Activated B cell treated with CpG ODN at 0.5 μM for 24 hours (primary cell): Measurements from ENCODE around the gene TUBGCP3. TPM values are rescaled to one million over a fixed set of nuclear protein-coding genes. Genes with fewer than 3 reads are reported as not detected.

Source experiments
- ATAC-seq: fragments of 200-7000 bp; cut with Tn5 transposase; one replicate; pipeline ENCODE4 v1.10.0; 2021; ENCODE audit warnings: low read depth, mild to moderate bottlenecking, moderate library complexity
- CTCF ChIA-PET: fragments of 350-600 bp; sonication (Branson Sonifier 250); formaldehyde crosslinking; loops from one replicate; lab custom pipeline; 2021; ENCODE audit warnings: antibody characterized with exemption; lab: Charles Lee
- POLR2A ChIA-PET: fragments of 350-600 bp; sonication (Branson Sonifier 250); formaldehyde crosslinking; loops from one replicate; lab custom pipeline; 2021; ENCODE audit warnings: antibody characterized with exemption; lab: Charles Lee
- DNase-seq: peaks from one replicate; pipeline ENCODE4 v3.0.0; 2022
- H3K27ac Mint-ChIP-seq: one replicate; pipeline ENCODE4 v1.8.0; 2020; ENCODE audit warnings: mixed read lengths
- H3K27me3 Mint-ChIP-seq: one replicate; pipeline ENCODE4 v1.8.0; 2021; ENCODE audit warnings: mixed read lengths
- H3K36me3 Mint-ChIP-seq: one replicate; pipeline ENCODE4 v1.8.0; 2021; ENCODE audit warnings: low read depth, mixed read lengths
- H3K4me1 Mint-ChIP-seq: one replicate; pipeline ENCODE4 v1.8.0; 2021; ENCODE audit warnings: mixed read lengths
- H3K4me3 Mint-ChIP-seq: one replicate; pipeline ENCODE4 v1.8.0; 2020; ENCODE audit warnings: mild to moderate bottlenecking, mixed read lengths
- H3K9me3 Mint-ChIP-seq: one replicate; pipeline ENCODE4 v1.8.0; 2020; ENCODE audit warnings: mixed read lengths
- CTCF ChIP-seq: fragments of 200-600 bp; IDR thresholded peaks from one replicate; pipeline ENCODE4 v1.8.0; 2022; ENCODE audit warnings: antibody characterized with exemption, mild to moderate bottlenecking
- intact Hi-C: fragments of 100-400 bp; cut with micrococcal nuclease; formaldehyde crosslinking; loops from one replicate; pipeline ENCODE4 v1.15.1; 2024
- total RNA-seq: library from RNA; stranded (reverse); gene quantifications from 2 replicates; pipeline ENCODE4 v1.2.3, GENCODE V29; 2022

Gene TUBGCP3
- total RNA-seq, 1 donor from 2014 or later = 57.4 TPM

DNA sequence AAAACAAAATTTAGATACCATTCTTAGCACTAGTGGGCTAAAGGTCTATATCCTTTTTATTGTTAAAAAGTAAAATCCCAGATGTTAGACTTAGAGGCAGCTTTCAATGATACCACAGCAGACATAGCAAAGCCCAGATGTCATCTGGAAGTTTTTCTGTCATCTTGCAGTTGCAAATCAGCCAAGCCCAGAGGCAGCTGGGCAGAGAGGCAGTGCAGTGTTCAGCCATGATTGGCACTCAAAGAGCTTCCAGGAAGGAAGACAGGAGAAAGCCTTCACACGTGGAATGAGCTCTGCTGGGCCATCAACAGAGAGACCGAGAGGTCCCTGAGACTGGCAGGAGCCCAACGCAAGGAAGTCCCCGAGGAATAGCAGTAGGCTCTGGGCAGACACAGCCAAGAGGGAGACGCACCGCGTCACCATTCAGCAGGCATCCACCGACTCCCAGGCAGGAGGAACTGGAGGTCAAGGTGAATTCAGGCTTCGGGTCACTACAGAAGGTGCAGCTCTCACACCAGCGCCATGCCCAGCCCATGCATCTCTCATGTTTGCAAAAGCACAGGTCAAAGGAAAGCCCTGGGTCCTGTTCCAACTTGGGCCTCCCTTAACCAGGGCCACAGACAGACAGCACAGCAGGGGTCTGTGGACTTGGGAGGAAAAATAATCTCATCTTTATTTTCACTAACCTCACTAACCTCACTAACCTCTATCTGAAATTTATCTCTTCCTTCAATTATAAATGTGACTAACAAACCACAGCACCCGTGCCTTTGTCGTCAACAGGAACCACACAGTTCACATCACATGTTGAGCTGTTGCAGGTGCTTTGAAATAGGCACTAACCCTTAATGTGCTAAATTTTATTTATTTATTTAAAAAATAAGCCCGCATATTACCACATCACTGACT is 54.9 kb downstream of the TUBGCP3 start:
- no peak overlapping the region for H3K27ac Mint-ChIP-seq
- ChIA-PET CTCF (no interaction called here), POLR2A (no interaction called here)
- no peak for TF ChIP-seq CTCF
- ATAC-seq (no peak), DNase-seq (no peak)
- no peaks in the 10 kb centered on the region for H3K9me3 Mint-ChIP-seq
- peaks cover 10% of the 10 kb centered on the region for H3K36me3 Mint-ChIP-seq
- H3K4me3 Mint-ChIP-seq = no peak overlapping the region
- H3K27me3 Mint-ChIP-seq = no peaks in the 10 kb centered on the region
- H3K4me1 Mint-ChIP-seq = no peaks in the 10 kb centered on the region
- intact Hi-C loops = no loop called here

DNA sequence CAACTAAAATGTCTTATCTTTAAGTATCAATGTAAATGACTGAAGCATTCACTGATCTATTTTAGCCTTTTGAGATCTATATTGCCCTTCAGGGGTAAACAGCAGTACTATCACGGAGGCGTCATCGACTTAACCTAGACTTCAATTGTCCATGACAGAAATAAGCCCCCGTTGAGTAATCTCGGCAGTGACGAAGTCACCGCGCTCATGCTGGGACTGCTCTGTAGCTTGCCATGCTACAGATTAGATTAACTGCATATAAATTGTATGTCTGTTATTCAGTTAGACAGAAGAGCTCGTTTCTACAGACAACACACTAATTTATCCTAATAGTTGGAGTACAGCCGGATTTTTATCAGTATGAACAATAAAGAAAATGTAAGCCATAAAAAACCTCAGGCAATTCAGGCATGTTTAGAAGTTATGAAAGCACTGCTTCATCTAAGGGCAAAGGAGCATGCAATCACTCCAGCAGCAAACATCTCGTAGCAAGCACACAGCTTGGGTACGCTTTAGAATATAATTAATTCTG is 56.6 kb downstream of the TUBGCP3 start:
- no peak for TF ChIP-seq CTCF
- intact Hi-C loops = no loop called here
- Mint-ChIP-seq H3K36me3 (peaks cover 3% of the 10 kb centered on the region), H3K4me3 (no peak overlapping the region), H3K27me3 (no peaks in the 10 kb centered on the region), H3K4me1 (no peaks in the 10 kb centered on the region), H3K9me3 (no peaks in the 10 kb centered on the region), H3K27ac (no peak overlapping the region)
- DNase-seq (no peak), ATAC-seq (no peak)
- CTCF ChIA-PET = no interaction called here
- POLR2A ChIA-PET = no interaction called here

GRCh38 chr13:112530861-112531260 is 57.1 kb downstream of the TUBGCP3 start:
- Mint-ChIP-seq H3K27ac (no peak overlapping the region), H3K4me3 (no peak overlapping the region), H3K4me1 (no peaks in the 10 kb centered on the region), H3K9me3 (no peaks in the 10 kb centered on the region), H3K36me3 (peaks cover 3% of the 10 kb centered on the region), H3K27me3 (no peaks in the 10 kb centered on the region)
- TF ChIP-seq CTCF = no peak
- DNase-seq (no peak), ATAC-seq (no peak)
- ChIA-PET POLR2A (no interaction called here), CTCF (no interaction called here)
- intact Hi-C loops = no loop called here

- Mint-ChIP-seq H3K9me3 (no peaks in the 10 kb centered on the region), H3K4me1 (no peaks in the 10 kb centered on the region), H3K4me3 (no peak overlapping the region), H3K36me3 (peaks cover 3% of the 10 kb centered on the region), H3K27ac (no peak overlapping the region), H3K27me3 (no peaks in the 10 kb centered on the region)
- ATAC-seq (no peak), DNase-seq (no peak)
- intact Hi-C loops = no loop called here
- POLR2A ChIA-PET = no interaction called here
- TF ChIP-seq CTCF = no peak
- CTCF ChIA-PET = no interaction called here
These were observed 58.7 kb downstream of the TUBGCP3 start for GRCh38 chr13:112529216-112529615.

GRCh38 chr13:112526146-112526853 is 61.7 kb downstream of the TUBGCP3 start:
- Mint-ChIP-seq H3K27me3 (no peaks in the 10 kb centered on the region), H3K4me3 (no peak overlapping the region), H3K4me1 (no peaks in the 10 kb centered on the region), H3K9me3 (no peaks in the 10 kb centered on the region), H3K27ac (no peak overlapping the region), H3K36me3 (peaks cover 16% of the 10 kb centered on the region)
- ChIA-PET POLR2A (no interaction called here), CTCF (no interaction called here)
- TF ChIP-seq CTCF = no peak
- intact Hi-C loops = no loop called here
- no peak for ATAC-seq
- no peak for DNase-seq
